HG03565 (cell line): ENCODE measurements around the gene RABGAP1L.
A peak's percentile ranks its signal among the peaks of the same experiment; 100 is the strongest.

Experiments used
- ATAC-seq: cut with Tn5 transposase; IDR thresholded peaks from one replicate; pipeline ENCODE4 v1.9.1; 2021; ENCODE audit warnings: mild to moderate bottlenecking, moderate library complexity; ENCODE audit not compliant: unreplicated experiment

The RABGAP1L gene

DNA sequence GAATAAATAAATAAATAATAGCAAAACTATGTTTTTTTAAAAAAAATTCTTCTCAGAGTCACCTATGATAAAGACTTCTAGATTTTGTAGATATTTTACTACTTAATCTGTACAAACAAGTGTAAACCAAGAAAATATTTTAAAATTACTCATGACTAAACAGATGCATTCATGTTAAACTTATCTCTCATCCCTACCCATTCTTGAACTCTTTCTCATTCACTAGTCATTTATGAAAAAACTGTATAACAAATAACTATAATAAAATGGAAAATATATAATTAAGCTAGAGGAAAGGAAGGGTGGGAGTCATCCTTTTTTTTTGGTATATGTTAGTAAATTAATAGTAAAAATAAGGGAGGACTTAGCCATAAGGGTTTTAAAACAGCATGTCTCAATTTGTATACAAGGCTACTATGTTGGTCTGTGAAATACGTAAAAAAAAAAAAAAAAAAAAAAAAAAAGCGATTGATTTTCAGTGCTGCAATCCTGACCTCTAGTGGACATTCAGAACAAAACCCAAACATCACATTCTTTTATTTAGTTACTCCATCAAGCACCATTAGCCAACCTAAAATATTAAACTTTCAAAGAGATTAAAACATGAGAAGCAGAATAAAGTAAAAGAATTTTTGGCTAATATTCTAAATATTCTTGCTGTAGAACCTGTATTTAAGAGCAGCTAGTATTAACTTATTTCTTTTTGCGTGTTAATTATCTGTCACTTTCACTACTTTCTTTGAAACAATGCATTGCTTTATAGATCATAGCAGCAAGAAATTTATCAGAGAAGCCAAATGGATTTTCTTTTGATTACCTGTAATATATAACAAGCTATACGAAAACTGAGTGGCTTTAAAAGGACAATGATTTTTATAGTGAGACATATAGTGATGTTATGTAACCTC is 584.6 kb downstream of the RABGAP1L start:
- ATAC-seq, result no peak

GRCh38 chr1:174744886-174745285 is 585.6 kb downstream of the RABGAP1L start:
- ATAC-seq, result no peak

GRCh38 chr1:174746024-174746808 is 586.9 kb downstream of the RABGAP1L start:
- no peak for ATAC-seq

- ATAC-seq, result no peak
These were observed 588.3 kb downstream of the RABGAP1L start for GRCh38 chr1:174747613-174748012.

DNA sequence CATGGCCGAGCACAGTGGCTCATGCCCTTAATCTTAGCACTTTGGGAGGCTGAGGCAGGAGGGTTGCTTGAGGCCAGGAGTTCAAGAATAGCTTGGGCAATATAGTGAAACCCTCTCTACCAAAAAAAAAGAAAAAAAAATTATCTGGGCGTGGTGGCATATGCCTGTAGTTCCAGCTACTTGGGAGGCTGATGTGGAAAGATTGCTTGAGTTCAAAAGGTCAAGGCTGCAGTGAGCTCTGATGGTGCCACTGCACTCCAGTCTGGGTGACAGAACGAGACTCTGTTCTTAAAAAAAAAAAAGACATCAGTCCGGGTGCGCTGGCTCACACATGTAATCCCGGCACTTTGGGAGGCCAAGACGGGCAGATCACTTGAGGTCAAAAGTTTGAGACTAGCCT is 589.3 kb downstream of the RABGAP1L start:
- no peak for ATAC-seq

DNA sequence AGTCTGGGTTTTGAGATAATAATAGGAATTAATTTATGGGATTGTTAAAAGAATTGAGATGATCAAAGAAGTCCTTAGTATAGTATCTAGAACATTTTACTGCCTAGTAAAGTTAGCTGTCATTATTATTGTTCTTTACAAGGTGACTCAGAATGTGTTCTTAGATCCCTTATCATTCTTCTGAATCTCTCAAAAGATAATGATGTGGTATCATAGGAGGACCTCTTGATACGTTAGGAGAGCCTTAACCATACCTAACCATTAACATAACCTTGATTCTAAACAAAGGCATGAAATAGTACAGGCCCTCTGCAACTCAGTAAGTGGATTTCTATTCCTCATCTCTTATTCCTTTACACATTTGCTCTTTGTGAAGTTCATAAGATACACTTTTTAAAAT is 593.8 kb downstream of the RABGAP1L start:
- ATAC-seq, result no peak

- no peak for ATAC-seq
These were observed 602.0 kb downstream of the RABGAP1L start for GRCh38 chr1:174761335-174761734.

- ATAC-seq, result no peak
These were observed 602.7 kb downstream of the RABGAP1L start for GRCh38 chr1:174761901-174762585.

- no peak for ATAC-seq
These were observed 604.9 kb downstream of the RABGAP1L start for GRCh38 chr1:174764191-174764590.

DNA sequence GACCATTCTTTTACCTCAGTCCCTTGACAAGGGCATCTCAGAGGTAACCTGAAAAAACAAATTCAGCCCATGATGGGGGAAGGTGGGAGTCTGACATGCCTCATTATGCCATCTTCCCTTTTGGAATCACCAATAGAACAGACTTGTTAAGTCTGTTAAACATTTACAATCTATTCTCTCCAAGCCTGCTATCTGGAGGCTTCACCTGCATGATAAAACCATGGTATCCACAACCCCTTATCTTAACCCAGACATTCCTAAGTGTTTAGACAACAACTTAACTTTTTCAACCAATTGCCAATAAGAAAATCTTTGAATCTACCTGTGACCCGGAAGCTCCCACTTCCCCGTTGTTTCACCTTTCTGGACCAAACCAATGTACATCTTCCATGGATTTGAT is 607.4 kb downstream of the RABGAP1L start:
- no peak for ATAC-seq

- ATAC-seq, result no peak
These were observed 609.2 kb downstream of the RABGAP1L start for GRCh38 chr1:174768516-174768915.

GRCh38 chr1:174768949-174769348 is 609.6 kb downstream of the RABGAP1L start:
- ATAC-seq, result no peak

DNA sequence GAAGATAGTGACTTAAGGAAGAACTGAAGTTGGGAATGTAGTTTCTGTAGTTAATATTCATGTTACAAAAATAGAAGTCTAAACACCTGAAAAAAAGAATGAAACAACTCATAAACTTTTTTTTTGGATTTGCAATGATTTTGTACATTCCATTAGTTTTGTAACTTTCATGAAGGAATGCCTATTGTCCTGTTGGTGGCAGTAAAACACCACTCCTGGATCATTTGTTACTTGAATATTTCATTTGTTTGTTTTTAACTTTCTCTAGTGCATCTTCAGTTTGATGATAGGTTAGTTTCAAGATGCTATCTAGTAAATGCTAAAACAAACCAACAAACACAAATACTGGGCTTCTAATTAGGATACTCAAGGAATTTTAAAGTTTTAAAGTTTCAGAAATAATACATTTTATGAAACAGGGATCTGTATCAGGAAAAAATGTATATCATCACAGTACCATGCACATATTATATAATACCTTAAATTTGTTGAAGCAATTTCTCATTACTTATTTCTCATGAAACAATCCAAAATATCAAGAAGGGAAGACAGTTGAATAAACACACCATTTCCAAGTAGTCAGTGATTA is 610.7 kb downstream of the RABGAP1L start:
- ATAC-seq, result no peak

- no peak for ATAC-seq
These were observed 616.3 kb downstream of the RABGAP1L start for GRCh38 chr1:174775621-174776020.

GRCh38 chr1:174777262-174777661 is 617.9 kb downstream of the RABGAP1L start:
- ATAC-seq, result no peak

DNA sequence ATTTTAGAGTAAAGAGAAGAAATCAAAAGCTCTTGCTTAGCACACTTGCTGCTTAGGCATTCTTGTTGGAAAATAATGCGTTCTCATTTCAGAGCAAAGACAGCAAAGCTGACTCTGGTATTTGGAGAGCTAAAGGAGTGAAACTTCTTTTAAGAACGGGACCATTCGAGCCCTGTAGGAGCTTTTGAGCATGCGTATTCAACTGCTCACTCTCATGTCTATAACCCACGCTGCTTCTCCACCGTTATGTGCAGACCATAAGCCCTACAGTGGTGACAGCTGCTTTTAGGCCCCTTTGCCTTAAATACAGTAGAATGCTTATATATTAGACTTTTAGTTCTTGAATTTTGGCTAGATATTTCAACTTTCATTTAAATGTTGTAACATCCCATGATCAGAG is 626.2 kb downstream of the RABGAP1L start:
- ATAC-seq, result no peak

GRCh38 chr1:174786358-174786757 is 627.0 kb downstream of the RABGAP1L start:
- no peak for ATAC-seq

- peak; percentile 67 for ATAC-seq
These were observed 627.4 kb downstream of the RABGAP1L start for GRCh38 chr1:174786760-174787159.

DNA sequence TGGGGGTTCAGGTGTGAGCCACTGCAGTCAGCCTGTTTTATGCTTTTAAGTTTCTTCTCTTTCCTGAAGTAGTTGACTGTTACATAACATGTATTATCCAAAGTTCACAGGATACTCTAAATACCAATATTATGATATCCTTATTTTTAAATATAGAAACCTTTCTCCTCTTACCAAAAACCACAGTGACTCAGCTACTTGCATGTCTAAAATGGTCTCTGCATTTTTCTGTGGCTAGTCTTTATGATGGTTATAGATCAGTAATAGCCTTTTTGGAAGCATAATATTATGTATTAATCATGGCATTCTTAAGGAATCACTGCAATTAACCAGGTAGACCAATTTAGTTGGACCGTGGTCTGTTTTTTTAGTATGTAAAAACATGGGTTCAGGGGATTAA is 629.7 kb downstream of the RABGAP1L start:
- no peak for ATAC-seq

- ATAC-seq, result peak; percentile 72
These were observed 630.1 kb downstream of the RABGAP1L start for GRCh38 chr1:174789399-174789798.

- no peak for ATAC-seq
These were observed 632.5 kb downstream of the RABGAP1L start for GRCh38 chr1:174791863-174792262.
